ENCODE measurements around the gene PDE4D.

PDE4D gene

DNA sequence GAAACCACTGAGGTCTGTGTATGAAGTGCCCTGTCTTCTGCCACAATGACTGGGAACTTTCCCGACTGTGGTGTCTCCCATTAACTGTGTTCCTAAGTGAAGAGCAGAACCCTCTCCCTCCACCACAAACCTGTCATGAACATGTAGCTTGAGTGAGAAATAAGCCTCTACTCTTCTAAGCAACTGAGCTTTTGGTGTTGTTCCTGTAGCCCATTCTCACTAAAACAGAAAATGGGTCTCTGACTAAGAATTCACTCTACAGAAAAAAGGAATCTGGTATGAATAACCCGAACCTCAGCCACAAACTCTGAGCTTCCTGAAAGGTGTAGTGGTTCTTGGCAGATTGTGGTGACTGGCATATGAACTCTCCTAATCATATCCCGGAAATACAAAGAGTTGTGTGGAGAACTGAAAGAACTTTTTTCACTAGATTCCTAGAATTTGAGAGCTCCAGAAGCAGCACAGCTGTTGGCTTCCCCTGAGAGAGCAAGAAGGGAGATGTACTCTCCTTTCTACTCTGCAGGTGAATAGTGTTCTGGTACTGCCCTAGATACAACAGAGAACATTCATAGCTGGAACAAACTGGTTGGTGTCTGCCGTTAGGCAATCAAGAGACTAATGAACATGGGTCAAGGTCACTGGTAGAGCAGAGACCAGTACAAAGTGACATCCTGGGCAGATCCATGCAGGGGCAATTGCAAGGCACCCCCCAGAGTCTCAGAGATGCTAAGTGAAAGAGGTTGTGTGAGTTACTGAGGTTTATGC, 283.8 kb downstream of the PDE4D start:
- H3K27me3 ChIP-seq (replicated peaks; ENCODE audit: control insufficient read depth, insufficient read depth, low read length): no peaks in the 10 kb centered on the region

DNA sequence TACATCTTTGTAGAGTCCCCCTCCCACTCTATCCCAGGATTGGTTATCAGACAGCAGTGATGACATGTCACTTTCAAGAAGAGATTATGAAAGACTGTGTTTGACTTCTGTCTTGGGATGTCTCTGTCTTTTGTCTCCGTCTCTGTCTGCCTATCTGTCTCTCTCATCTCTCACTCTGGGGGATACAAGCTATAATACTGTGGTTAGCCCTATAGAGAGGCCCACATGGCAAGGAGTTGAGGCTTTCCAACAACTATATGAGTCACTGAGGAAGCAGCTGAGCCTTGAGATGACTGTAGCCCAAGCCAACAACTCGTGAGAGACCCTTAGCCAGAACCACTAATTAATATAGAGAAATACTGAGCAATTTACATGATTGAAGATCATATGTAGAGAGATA, 284.8 kb downstream of the PDE4D start:
- Histone ChIP-seq H3K36me3 (ENCODE audit: control insufficient read depth, insufficient read depth, low read length) (no peaks in the 10 kb centered on the region), H3K27me3 (replicated peaks; ENCODE audit: control insufficient read depth, insufficient read depth, low read length) (no peaks in the 10 kb centered on the region), H3K4me3 (replicated peaks; ENCODE audit: low read depth, low read length) (no peak overlapping the region)
- no peak for DNase-seq (ENCODE audit: extremely low read depth, insufficient read length)
- TF ChIP-seq, protein P1, sequence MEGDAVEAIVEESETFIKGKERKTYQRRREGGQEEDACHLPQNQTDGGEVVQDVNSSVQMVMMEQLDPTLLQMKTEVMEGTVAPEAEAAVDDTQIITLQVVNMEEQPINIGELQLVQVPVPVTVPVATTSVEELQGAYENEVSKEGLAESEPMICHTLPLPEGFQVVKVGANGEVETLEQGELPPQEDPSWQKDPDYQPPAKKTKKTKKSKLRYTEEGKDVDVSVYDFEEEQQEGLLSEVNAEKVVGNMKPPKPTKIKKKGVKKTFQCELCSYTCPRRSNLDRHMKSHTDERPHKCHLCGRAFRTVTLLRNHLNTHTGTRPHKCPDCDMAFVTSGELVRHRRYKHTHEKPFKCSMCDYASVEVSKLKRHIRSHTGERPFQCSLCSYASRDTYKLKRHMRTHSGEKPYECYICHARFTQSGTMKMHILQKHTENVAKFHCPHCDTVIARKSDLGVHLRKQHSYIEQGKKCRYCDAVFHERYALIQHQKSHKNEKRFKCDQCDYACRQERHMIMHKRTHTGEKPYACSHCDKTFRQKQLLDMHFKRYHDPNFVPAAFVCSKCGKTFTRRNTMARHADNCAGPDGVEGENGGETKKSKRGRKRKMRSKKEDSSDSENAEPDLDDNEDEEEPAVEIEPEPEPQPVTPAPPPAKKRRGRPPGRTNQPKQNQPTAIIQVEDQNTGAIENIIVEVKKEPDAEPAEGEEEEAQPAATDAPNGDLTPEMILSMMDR (IDR thresholded peaks at IDR 0.05; ENCODE audit: insufficient read depth, low read length, poor library complexity, severe bottlenecking): no peak

More for the DNA sequence above, 283.8 kb downstream of the PDE4D start:
- no peak for DNase-seq (ENCODE audit: extremely low read depth, insufficient read length)
- Histone ChIP-seq H3K4me3 (replicated peaks; ENCODE audit: low read depth, low read length) (no peak overlapping the region), H3K36me3 (ENCODE audit: control insufficient read depth, insufficient read depth, low read length) (no peaks in the 10 kb centered on the region)
- TF ChIP-seq, protein P1 (IDR thresholded peaks at IDR 0.05; ENCODE audit: insufficient read depth, low read length, poor library complexity, severe bottlenecking): no peak

DNA sequence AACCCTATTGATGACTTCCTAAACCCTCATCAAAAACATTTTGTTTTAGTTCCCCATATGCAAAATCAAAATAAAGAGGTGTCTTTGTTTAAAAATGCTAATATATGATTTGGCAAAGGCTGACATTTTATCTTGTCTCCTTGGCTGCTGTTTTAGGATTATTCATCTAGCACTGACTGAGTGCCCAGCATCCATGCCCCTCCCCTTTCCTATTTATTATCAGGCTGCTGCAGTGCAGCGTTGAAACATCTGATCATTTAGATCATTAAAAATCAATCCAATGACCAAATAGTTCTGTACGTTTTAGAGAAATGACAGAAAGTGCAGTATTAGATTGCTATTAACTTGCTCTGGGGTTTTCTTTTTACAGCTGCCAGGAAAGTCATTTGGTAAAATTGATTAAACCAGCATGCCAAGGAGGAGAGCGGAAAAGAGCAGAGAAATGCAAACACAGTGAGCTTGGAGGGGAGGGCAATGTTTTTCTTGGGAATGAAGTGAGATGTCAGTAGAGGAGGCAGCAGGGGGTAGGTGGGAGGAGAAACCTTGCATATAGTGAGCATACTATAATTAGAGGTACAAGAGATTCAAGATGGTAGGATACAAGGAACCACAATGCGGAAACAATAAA, 286.3 kb downstream of the PDE4D start:
- Histone ChIP-seq H3K27me3 (replicated peaks; ENCODE audit: control insufficient read depth, insufficient read depth, low read length) (no peaks in the 10 kb centered on the region), H3K36me3 (ENCODE audit: control insufficient read depth, insufficient read depth, low read length) (no peaks in the 10 kb centered on the region), H3K4me3 (replicated peaks; ENCODE audit: low read depth, low read length) (no peak overlapping the region)
- no peak for DNase-seq (ENCODE audit: extremely low read depth, insufficient read length)
- TF ChIP-seq, protein P1 (IDR thresholded peaks at IDR 0.05; ENCODE audit: insufficient read depth, low read length, poor library complexity, severe bottlenecking): no peak

DNA sequence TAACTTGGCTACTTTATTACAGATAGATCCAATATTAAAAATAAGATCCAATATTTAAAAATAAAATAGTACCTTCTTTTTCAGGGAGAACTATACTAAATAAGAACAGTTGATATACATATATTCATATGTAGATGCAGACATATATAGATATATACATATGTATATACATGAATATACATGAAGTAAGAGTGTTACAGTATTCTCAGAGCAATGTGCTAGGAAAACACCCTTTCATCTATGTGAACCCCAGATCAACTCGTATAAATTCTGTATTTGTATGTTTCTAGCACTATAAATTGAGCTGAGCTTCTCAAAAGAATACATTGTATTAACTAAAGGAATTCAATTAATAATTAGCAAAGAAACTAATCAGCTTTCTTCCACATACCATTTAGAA, 287.6 kb downstream of the PDE4D start:
- H3K4me3 ChIP-seq (replicated peaks; ENCODE audit: low read depth, low read length): no peak overlapping the region
- no peak for DNase-seq (ENCODE audit: extremely low read depth, insufficient read length)
- no peaks in the 10 kb centered on the region for H3K36me3 ChIP-seq (ENCODE audit: control insufficient read depth, insufficient read depth, low read length)
- no peaks in the 10 kb centered on the region for H3K27me3 ChIP-seq (replicated peaks; ENCODE audit: control insufficient read depth, insufficient read depth, low read length)
- TF ChIP-seq, protein P1 (IDR thresholded peaks at IDR 0.05; ENCODE audit: insufficient read depth, low read length, poor library complexity, severe bottlenecking): no peak

DNA sequence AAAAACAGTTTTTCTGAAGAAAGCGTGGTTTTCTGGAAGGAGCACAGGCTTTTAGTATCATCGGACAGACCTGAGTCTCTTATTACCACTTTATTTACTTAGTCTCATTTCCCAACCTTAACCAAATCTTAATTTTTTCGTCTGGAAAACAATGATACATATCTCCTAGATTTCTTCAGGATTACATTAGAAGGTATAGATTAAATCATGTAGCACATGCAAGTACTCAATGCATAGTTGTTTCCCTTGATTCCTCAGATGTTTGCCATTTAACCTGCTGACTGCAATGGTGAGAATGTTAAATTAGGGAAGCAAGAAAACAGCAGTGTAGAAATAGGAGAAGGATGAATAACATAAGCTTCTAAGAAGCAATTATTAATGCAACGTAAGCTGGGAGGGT, 289.4 kb downstream of the PDE4D start:
- DNase-seq (ENCODE audit: extremely low read depth, insufficient read length): no peak
- Histone ChIP-seq H3K4me3 (replicated peaks; ENCODE audit: low read depth, low read length) (no peak overlapping the region), H3K36me3 (ENCODE audit: control insufficient read depth, insufficient read depth, low read length) (no peaks in the 10 kb centered on the region), H3K27me3 (replicated peaks; ENCODE audit: control insufficient read depth, insufficient read depth, low read length) (no peaks in the 10 kb centered on the region)
- TF ChIP-seq, protein P1 (IDR thresholded peaks at IDR 0.05; ENCODE audit: insufficient read depth, low read length, poor library complexity, severe bottlenecking): no peak
